Colonic mucosa (tissue), 4 donors: Measurements from ENCODE around the gene NCKAP5. TPM values are rescaled to one million over a fixed set of nuclear protein-coding genes. Genes with fewer than 3 reads are reported as not detected.

Experiments used
- DNase-seq: peaks from one replicate; pipeline ENCODE4 v3.0.0-alpha.2; 2020
- H3K27ac ChIP-seq: fragments of 200-600 bp; one replicate; pipeline ENCODE4 v1.8.0; 2021
- H3K27me3 ChIP-seq: fragments of 200-600 bp; one replicate; pipeline ENCODE4 v1.8.0; 2021
- H3K36me3 ChIP-seq: fragments of 200-600 bp; one replicate; pipeline ENCODE4 v1.8.0; 2021
- H3K4me1 ChIP-seq: fragments of 200-600 bp; one replicate; pipeline ENCODE4 v1.8.0; 2021; ENCODE audit warnings: mild to moderate bottlenecking
- H3K4me3 ChIP-seq: fragments of 200-600 bp; one replicate; pipeline ENCODE4 v1.8.0; 2021
- H3K9ac ChIP-seq, 2 donors: one replicate each; pipeline ENCODE4 v1.7.0; 2013; ENCODE audit warnings: control low read depth in 2 of 2, low read depth in 2 of 2, low read length in 2 of 2
- H3K9me3 ChIP-seq: fragments of 200-600 bp; one replicate; pipeline ENCODE4 v1.8.0; 2021
- CTCF ChIP-seq: fragments of 200-600 bp; IDR thresholded peaks from one replicate; pipeline ENCODE4 v1.8.0; 2022; ENCODE audit warnings: antibody characterized with exemption, mild to moderate bottlenecking
- intact Hi-C: fragments of 100-400 bp; cut with DNase I; formaldehyde crosslinking; loops from one replicate; pipeline ENCODE4 v1.14.1; 2022
- total RNA-seq, 2 donors: library from RNA; stranded (reverse); fragmentation: NEBNext Ultra II Directional in 1 of 2; extraction: Animal tissue kit (Norgen Biotek cat#: 25700) in 1 of 2; gene quantifications; one replicate each; pipeline ENCODE4 v1.2.1, GENCODE V29; 2021
- donor health status: healthy.
- donor health status: DM: no; HTN: no; CAD: no.
- donor health status: DM: no; HTN: no; CAD: no.

The NCKAP5 gene
- total RNA-seq, 2 donors from 2014 or later: 2.9 to 3.7 TPM

- Histone ChIP-seq H3K27me3 (no peaks in the 10 kb centered on the region), H3K4me1 (no peaks in the 10 kb centered on the region), H3K9me3 (no peaks in the 10 kb centered on the region), H3K4me3 (no peak overlapping the region), H3K9ac (no peak overlapping the region), H3K36me3 (no peaks in the 10 kb centered on the region), H3K27ac (no peak overlapping the region)
- intact Hi-C loops: no loop called here
- DNase-seq: no peak
- no peak for TF ChIP-seq CTCF
Observed at GRCh38 chr2:132849118-132849517, 719.1 kb downstream of the NCKAP5 start.

GRCh38 chr2:132845339-132845738 lies 722.9 kb downstream of the NCKAP5 start:
- intact Hi-C loops: no loop called here
- Histone ChIP-seq H3K4me3 (no peak overlapping the region), H3K9me3 (no peaks in the 10 kb centered on the region), H3K27ac (no peak overlapping the region), H3K27me3 (no peaks in the 10 kb centered on the region), H3K4me1 (no peaks in the 10 kb centered on the region), H3K36me3 (no peaks in the 10 kb centered on the region), H3K9ac (no peak overlapping the region)
- no peak for DNase-seq
- no peak for TF ChIP-seq CTCF

- Histone ChIP-seq H3K9ac (no peak overlapping the region), H3K36me3 (no peaks in the 10 kb centered on the region), H3K4me1 (no peaks in the 10 kb centered on the region), H3K9me3 (no peaks in the 10 kb centered on the region), H3K4me3 (no peak overlapping the region), H3K27ac (no peak overlapping the region), H3K27me3 (no peaks in the 10 kb centered on the region)
- intact Hi-C loops: no loop called here
- TF ChIP-seq CTCF: no peak
- no peak for DNase-seq
Observed at GRCh38 chr2:132844585-132844984, 723.7 kb downstream of the NCKAP5 start.

GRCh38 chr2:132837769-132838168 lies 730.5 kb downstream of the NCKAP5 start:
- Histone ChIP-seq H3K9me3 (no peaks in the 10 kb centered on the region), H3K36me3 (no peaks in the 10 kb centered on the region), H3K4me3 (no peak overlapping the region), H3K27ac (no peak overlapping the region), H3K4me1 (no peaks in the 10 kb centered on the region), H3K27me3 (no peaks in the 10 kb centered on the region), H3K9ac (no peak overlapping the region)
- no peak for DNase-seq
- intact Hi-C loops: no loop called here
- TF ChIP-seq CTCF: no peak

- DNase-seq: no peak
- no peak overlapping the region for H3K4me3 ChIP-seq
- no peak overlapping the region for H3K9ac ChIP-seq
- no peak for TF ChIP-seq CTCF
- intact Hi-C loops: no loop called here
- H3K36me3 ChIP-seq: no peaks in the 10 kb centered on the region
- H3K9me3 ChIP-seq: no peaks in the 10 kb centered on the region
- H3K27me3 ChIP-seq: no peaks in the 10 kb centered on the region
- H3K4me1 ChIP-seq: no peaks in the 10 kb centered on the region
- no peak overlapping the region for H3K27ac ChIP-seq
Observed at GRCh38 chr2:132830321-132830827, 737.9 kb downstream of the NCKAP5 start.
